SK-N-SH (cell line): ENCODE results near the gene STX18. TPM values are rescaled to one million over a fixed set of nuclear protein-coding genes. Genes with fewer than 3 reads are reported as not detected.

Source experiments
- CTCF ChIA-PET: fragments of 300-600, 350-600 bp; formaldehyde crosslinking; extraction: SDS; loops from one replicate; lab custom pipeline; 2021; lab: Yijun Ruan, JAX
- POLR2A ChIA-PET: fragments of 350-600 bp; sonication (Branson Sonifier 250); formaldehyde crosslinking; extraction: SDS; loops from one replicate; lab custom pipeline; 2020; ENCODE audit warnings: antibody characterized with exemption, inconsistent platforms; lab: Yijun Ruan, JAX
- DNase-seq: peaks from one replicate; pipeline ENCODE4 v3.0.0; 2012
- H2AFZ ChIP-seq: fragments of 200-600 bp; sonication (generic); 2 replicates; pipeline ENCODE4 v1.8.1; 2016; ENCODE audit warnings: antibody characterized with exemption, mild to moderate bottlenecking, low read depth
- H3F3A ChIP-seq: fragments of 200-600 bp; sonication (generic); replicated peaks from 2 replicates; pipeline ENCODE3; 2016; ENCODE audit warnings: antibody characterized with exemption, mild to moderate bottlenecking; ENCODE audit not compliant: insufficient read depth
- H3K27ac ChIP-seq, 2 experiments: fragments of 200-500 bp in 1 of 2; fragments of 200-600 bp in 1 of 2; sonication (Bioruptor generic) in 1 of 2; sonication (generic), shearing (Covaris generic) in 1 of 2; 2 replicates each; pipeline versions ENCODE4 v1.5.1 to v1.6.1; 2014 to 2016; ENCODE audit warnings: low read depth in 2 of 2, inconsistent platforms in 1 of 2, low read length in 1 of 2, mild to moderate bottlenecking in 1 of 2, mixed read lengths in 1 of 2
- H3K27me3 ChIP-seq: fragments of 200-600 bp; sonication (generic), shearing (Covaris generic); 2 replicates; pipeline ENCODE4 v1.6.1; 2016; ENCODE audit warnings: mixed run types; ENCODE audit not compliant: insufficient read depth
- H3K36me3 ChIP-seq, 2 experiments: fragments of 200-500 bp in 1 of 2; fragments of 200-600 bp in 1 of 2; sonication (Bioruptor generic) in 1 of 2; sonication (generic) in 1 of 2; replicated peaks in 1 of 2; 2 replicates each; pipeline versions ENCODE3 to v1.5.1; 2014 to 2016; ENCODE audit warnings: low read length in 1 of 2, mild to moderate bottlenecking in 1 of 2; ENCODE audit not compliant: insufficient read depth in 2 of 2, control insufficient read depth in 1 of 2
- H3K4me1 ChIP-seq, 2 experiments: fragments of 200-500 bp in 1 of 2; fragments of 200-600 bp in 1 of 2; sonication (Bioruptor generic) in 1 of 2; sonication (generic), shearing (Covaris generic) in 1 of 2; 2 replicates each; pipeline versions ENCODE4 v1.5.1 to v1.6.1; 2014 to 2016; ENCODE audit warnings: low read depth in 1 of 2, low read length in 1 of 2, mixed run types in 1 of 2; ENCODE audit not compliant: insufficient read depth in 2 of 2, control insufficient read depth in 1 of 2
- H3K4me2 ChIP-seq: fragments of 200-600 bp; sonication (generic), shearing (Covaris generic); 2 replicates; pipeline ENCODE4 v1.6.1; 2017; ENCODE audit warnings: mixed run types
- H3K4me3 ChIP-seq, 2 experiments: fragments of 200-500 bp in 1 of 2; fragments of 200-600 bp in 1 of 2; sonication (Bioruptor generic) in 1 of 2; sonication (generic), shearing (Covaris generic) in 1 of 2; 2 replicates each; pipeline versions ENCODE4 v1.5.1 to v1.8.1; 2014 to 2016; ENCODE audit warnings: low read depth in 2 of 2, inconsistent platforms in 1 of 2, low read length in 1 of 2, mild to moderate bottlenecking in 1 of 2, mixed read lengths in 1 of 2, moderate library complexity in 1 of 2
- H3K79me2 ChIP-seq: fragments of 200-600 bp; sonication (generic); 2 replicates; pipeline ENCODE4 v1.8.1; 2017; ENCODE audit warnings: mild to moderate bottlenecking; ENCODE audit not compliant: insufficient read depth
- H3K9ac ChIP-seq: fragments of 200-600 bp; sonication (generic); 2 replicates; pipeline ENCODE4 v1.6.1; 2017; ENCODE audit warnings: mixed run types
- H3K9me2 ChIP-seq: fragments of 200-600 bp; sonication (generic); 2 replicates; pipeline ENCODE4 v1.6.1; 2017; ENCODE audit warnings: mixed run types
- H3K9me3 ChIP-seq: fragments of 200-600 bp; sonication (generic); 2 replicates; pipeline ENCODE4 v1.6.1; 2017; ENCODE audit warnings: mixed run types, mild to moderate bottlenecking, moderate library complexity
- H4K20me1 ChIP-seq: fragments of 200-600 bp; sonication (generic); 2 replicates; pipeline ENCODE4 v1.6.1; 2017; ENCODE audit warnings: mild to moderate bottlenecking, mixed run types; ENCODE audit not compliant: insufficient read depth
- CHD2 ChIP-seq: fragments of 150-350 bp; IDR thresholded peaks from 2 replicates; pipeline ENCODE4 v1.6.1; 2018; ENCODE audit warnings: low read length; ENCODE audit not compliant: partially characterized antibody
- EP300 ChIP-seq, 2 experiments: IDR thresholded peaks; 2 replicates each; pipeline versions ENCODE4 v1.4.0 to v1.6.1; 2012; ENCODE audit warnings: borderline replicate concordance in 1 of 2, low read depth in 1 of 2, low read length in 1 of 2
- EZH2phosphoT487 ChIP-seq: fragments of 200-600 bp; sonication (generic); IDR thresholded peaks from 2 replicates; pipeline ENCODE4 v1.6.1; 2017; ENCODE audit warnings: low read depth, mixed run types, mild to moderate bottlenecking, antibody characterized with exemption, moderate library complexity, borderline replicate concordance
- FOSL2 ChIP-seq: IDR thresholded peaks from 2 replicates; pipeline ENCODE4 v1.4.0; 2012; ENCODE audit warnings: low read depth, mild to moderate bottlenecking, moderate library complexity, borderline replicate concordance
- MEF2A ChIP-seq: IDR thresholded peaks from 2 replicates; pipeline ENCODE4 v1.4.0; 2012; ENCODE audit warnings: low read depth, borderline replicate concordance
- NRF1 ChIP-seq: IDR thresholded peaks from 2 replicates; pipeline ENCODE4 v1.6.1; 2012; ENCODE audit warnings: low read depth, mild to moderate bottlenecking, low read length
- POLR2AphosphoS5 ChIP-seq: IDR thresholded peaks from 2 replicates; pipeline ENCODE4 v1.6.1; 2012; ENCODE audit warnings: low read depth, low read length
- RAD21 ChIP-seq: IDR thresholded peaks from 2 replicates; pipeline ENCODE4 v1.6.1; 2012; ENCODE audit warnings: mild to moderate bottlenecking, low read length
- RCOR1 ChIP-seq: fragments of 150-350 bp; IDR thresholded peaks from 2 replicates; pipeline ENCODE4 v1.6.1; 2017; ENCODE audit warnings: antibody characterized with exemption, low read length
- RFX5 ChIP-seq: IDR thresholded peaks from 2 replicates; pipeline ENCODE4 v1.6.1; 2012; ENCODE audit warnings: mild to moderate bottlenecking, improper control_type of control experiment, low read length
- SIN3A ChIP-seq: IDR thresholded peaks from 2 replicates; pipeline ENCODE4 v1.6.1; 2012; ENCODE audit warnings: low read depth, mild to moderate bottlenecking, low read length, moderate library complexity, borderline replicate concordance
- TEAD4 ChIP-seq: IDR thresholded peaks from 2 replicates; pipeline ENCODE4 v1.4.0; 2012; ENCODE audit warnings: mild to moderate bottlenecking, borderline replicate concordance; ENCODE audit not compliant: insufficient read depth
- YY1 ChIP-seq: IDR thresholded peaks from 2 replicates; pipeline ENCODE4 v1.4.0; 2012; ENCODE audit warnings: low read depth, mild to moderate bottlenecking
- WGBS: methylation state at CpG from one replicate; pipeline ENCODE4 v1.1.6; 2017; ENCODE audit warnings: low lambda C conversion rate; 5-methylcytosine and 5-hydroxymethylcytosine counted together
- polyA plus RNA-seq, 3 experiments: library from polyadenylated mRNA; depleted of rRNA; stranded (reverse); fragments of >200 nt; gene quantifications; 2 replicates each; pipeline ENCODE4 v1.2.3, GENCODE V29; 2012
- TF ChIP-seq, protein P1 (sequence below): IDR thresholded peaks from 2 replicates; pipeline ENCODE4 v1.4.0; 2012; ENCODE audit warnings: low read depth, borderline replicate concordance
- TF ChIP-seq, protein P2 (sequence below): IDR thresholded peaks from 2 replicates; pipeline ENCODE4 v1.6.1; 2012; ENCODE audit warnings: mild to moderate bottlenecking, low read depth, low read length, moderate library complexity

The STX18 gene
- polyA plus RNA-seq, 1 of the 3 experiments (the other 2 are of a cell fraction): 17.3 TPM

DNA sequence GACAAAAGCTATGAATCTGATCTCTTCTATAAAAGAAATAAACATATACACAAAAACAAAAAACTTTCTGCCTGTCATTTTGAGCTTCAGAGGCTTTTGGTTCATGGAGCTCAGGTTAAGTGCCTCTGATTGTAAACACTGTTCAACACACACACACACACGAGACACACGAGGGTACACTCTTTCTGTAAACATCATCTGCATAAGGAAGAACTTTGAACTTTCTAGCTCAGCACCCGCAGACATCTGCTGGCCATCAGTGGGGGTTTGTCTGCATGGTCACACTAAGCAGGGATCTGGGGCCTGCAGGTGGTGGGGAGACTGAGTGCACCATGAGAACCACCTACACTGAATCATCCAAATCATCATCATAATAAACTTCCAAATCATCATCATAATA lies 54.9 kb downstream of the STX18 start (continued):
- TF ChIP-seq MEF2A: no peak
- TF ChIP-seq, all 33 proteins: peak for 0

DNA sequence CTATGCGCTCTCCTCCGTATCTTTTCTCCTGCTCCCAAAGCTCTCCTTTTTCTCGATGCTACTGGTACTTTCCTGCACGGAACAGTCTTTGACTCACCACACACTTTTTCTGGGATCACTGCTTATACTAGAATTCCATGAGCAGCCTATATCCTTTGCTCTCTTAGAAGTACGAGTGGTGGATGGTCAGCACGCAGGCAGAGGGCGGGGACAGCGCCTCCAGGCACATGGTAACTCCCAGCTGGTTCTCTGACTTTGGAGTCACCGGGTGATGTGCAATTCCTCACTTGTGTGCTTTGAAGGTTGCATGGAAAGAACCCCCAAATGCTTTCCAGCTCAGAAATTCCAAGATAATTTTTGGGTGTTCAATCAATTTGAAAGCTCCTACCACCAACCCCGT lies 56.0 kb downstream of the STX18 start:
- Histone ChIP-seq H3K9me3 (no peaks in the 10 kb centered on the region), H4K20me1 (0 out of 2 replicates have a peak, but pooled peaks cover 10% of the 10 kb centered on the region), H3K4me3 (no peak overlapping the region), H2AFZ (no peak overlapping the region), H3K27me3 (no peaks in the 10 kb centered on the region), H3K36me3 (no peaks in the 10 kb centered on the region), H3K79me2 (peaks cover 22% of the 10 kb centered on the region), H3K4me1 (peaks cover 3 to 13% of the 10 kb centered on the region in 2 experiments; a peak in 3 of 4 replicates), H3K4me2 (no peak overlapping the region), H3K9ac (no peak overlapping the region), H3K27ac (no peak overlapping the region), H3F3A (peaks cover 4% of the 10 kb centered on the region), H3K9me2 (no peaks in the 10 kb centered on the region)
- ChIA-PET POLR2A (no interaction called here), CTCF (interaction anchor here (0.6 to 1.5 kb wide), 7 partner anchors 13 to 395 kb away, joined by 3 to 6 read pairs (median 3); no protein-coding TSS in a partner anchor)
- no peak for TF ChIP-seq FOSL2
- TF ChIP-seq YY1: no peak
- TF ChIP-seq, protein P1, sequence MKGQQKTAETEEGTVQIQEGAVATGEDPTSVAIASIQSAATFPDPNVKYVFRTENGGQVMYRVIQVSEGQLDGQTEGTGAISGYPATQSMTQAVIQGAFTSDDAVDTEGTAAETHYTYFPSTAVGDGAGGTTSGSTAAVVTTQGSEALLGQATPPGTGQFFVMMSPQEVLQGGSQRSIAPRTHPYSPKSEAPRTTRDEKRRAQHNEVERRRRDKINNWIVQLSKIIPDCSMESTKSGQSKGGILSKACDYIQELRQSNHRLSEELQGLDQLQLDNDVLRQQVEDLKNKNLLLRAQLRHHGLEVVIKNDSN: no peak
- no peak for TF ChIP-seq RCOR1
- TF ChIP-seq RFX5: no peak
- TF ChIP-seq POLR2AphosphoS5: no peak
- TF ChIP-seq EP300 (IDR thresholded peaks at IDR 0.05; ENCODE audit: borderline replicate concordance in 1 of 2, low read depth in 1 of 2, low read length in 1 of 2): no peak
- no peak for TF ChIP-seq SIN3A
- no peak for TF ChIP-seq TEAD4
- TF ChIP-seq MEF2A: no peak
- no peak for TF ChIP-seq NRF1
- TF ChIP-seq EZH2phosphoT487: no peak
- TF ChIP-seq CHD2: no peak
- TF ChIP-seq, protein P2, sequence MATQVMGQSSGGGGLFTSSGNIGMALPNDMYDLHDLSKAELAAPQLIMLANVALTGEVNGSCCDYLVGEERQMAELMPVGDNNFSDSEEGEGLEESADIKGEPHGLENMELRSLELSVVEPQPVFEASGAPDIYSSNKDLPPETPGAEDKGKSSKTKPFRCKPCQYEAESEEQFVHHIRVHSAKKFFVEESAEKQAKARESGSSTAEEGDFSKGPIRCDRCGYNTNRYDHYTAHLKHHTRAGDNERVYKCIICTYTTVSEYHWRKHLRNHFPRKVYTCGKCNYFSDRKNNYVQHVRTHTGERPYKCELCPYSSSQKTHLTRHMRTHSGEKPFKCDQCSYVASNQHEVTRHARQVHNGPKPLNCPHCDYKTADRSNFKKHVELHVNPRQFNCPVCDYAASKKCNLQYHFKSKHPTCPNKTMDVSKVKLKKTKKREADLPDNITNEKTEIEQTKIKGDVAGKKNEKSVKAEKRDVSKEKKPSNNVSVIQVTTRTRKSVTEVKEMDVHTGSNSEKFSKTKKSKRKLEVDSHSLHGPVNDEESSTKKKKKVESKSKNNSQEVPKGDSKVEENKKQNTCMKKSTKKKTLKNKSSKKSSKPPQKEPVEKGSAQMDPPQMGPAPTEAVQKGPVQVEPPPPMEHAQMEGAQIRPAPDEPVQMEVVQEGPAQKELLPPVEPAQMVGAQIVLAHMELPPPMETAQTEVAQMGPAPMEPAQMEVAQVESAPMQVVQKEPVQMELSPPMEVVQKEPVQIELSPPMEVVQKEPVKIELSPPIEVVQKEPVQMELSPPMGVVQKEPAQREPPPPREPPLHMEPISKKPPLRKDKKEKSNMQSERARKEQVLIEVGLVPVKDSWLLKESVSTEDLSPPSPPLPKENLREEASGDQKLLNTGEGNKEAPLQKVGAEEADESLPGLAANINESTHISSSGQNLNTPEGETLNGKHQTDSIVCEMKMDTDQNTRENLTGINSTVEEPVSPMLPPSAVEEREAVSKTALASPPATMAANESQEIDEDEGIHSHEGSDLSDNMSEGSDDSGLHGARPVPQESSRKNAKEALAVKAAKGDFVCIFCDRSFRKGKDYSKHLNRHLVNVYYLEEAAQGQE: no peak
- no peak for TF ChIP-seq RAD21
- no peak for DNase-seq
- 92% methylated on average over 10 of the region's 10 CpGs for WGBS
